HG02610 (cell line): ENCODE data around the gene TRUB2.

Experiments
- ATAC-seq: cut with Tn5 transposase; IDR thresholded peaks from one replicate; pipeline ENCODE4 v1.9.1; 2021; ENCODE audit warnings: mild to moderate bottlenecking, moderate library complexity; ENCODE audit not compliant: unreplicated experiment

The TRUB2 gene

GRCh38 chr9:128271112-128271511 lies 51.1 kb downstream of the TRUB2 start:
- no peak for ATAC-seq

DNA sequence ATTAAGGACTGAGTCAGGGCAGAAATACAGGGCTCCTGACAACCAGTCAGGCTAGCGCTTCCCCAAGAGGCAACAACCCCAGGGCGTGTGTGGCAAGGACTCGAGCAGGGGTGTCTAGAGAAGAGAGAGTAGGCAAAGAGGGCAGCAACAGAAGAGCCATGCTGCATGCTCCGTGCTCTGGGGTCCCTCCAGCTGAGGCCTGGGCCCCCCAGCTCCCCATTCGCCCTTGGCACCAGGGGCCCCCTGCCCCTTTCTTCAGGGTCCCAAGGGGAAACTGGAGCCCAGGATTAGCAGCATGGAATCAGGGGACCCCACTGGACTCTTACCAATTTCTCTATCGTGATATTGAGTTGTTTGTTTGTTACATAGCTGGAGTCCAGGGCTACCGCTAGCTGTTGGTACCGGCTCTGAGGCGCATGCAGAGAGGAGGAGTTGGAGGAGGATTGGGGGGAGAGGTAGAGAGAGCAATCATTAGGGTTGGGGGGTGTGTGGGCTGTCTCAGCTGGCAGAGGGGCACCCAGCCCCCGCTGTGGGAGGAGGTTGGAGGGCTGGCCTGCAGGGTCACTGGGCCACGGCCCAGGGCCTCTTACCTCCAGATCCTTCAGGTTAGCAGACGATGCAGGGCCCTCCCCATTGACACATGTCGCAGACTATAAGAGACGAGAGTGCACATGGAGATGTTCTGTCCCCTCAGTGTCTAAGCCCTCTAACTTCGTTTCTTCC lies 55.2 kb downstream of the TRUB2 start:
- no peak for ATAC-seq

DNA sequence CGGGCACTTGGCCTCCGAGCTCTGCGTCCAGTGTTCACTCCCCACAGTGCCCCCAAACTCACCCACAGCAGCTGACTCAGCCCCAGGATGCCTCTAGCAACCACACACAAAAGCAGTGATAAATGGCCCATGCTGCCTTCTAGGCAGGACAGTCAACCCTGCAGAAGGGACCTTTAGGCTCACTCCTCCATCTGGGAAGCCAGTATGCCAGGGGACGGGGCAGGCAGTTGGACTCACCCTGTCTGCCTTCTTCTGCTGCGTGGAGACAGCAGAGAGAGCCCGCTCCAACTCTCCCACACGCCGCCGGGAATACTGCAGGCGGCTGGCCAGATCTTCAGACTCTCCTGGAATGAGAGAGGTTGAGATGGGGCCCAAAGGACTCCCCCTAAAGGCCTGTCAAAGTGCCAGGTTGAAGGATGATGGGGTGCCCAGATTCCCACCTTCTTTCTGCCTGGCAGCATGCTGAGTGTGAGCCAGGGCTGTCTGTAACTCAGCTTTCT lies 56.8 kb downstream of the TRUB2 start:
- no peak for ATAC-seq

DNA sequence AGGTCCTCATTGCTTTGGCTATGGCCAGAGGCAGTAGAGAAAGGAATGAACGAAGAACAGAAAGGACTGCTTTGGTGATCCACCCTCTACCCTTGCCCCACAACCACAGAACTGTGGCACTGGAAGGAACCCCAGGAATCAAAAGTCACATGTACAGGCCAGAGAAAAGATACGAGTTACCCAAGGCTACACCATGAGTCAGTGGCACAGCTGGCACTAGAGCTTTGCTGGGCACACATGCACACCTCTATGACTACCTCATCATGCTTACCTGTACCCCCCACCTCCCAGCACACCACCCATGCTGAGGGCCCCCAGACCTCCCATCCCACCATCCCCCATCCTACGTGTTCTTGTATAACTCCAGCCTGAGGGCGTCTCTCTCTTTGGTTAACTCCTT lies 59.6 kb downstream of the TRUB2 start:
- no peak for ATAC-seq

GRCh38 chr9:128260340-128260739 lies 61.9 kb downstream of the TRUB2 start:
- no peak for ATAC-seq

DNA sequence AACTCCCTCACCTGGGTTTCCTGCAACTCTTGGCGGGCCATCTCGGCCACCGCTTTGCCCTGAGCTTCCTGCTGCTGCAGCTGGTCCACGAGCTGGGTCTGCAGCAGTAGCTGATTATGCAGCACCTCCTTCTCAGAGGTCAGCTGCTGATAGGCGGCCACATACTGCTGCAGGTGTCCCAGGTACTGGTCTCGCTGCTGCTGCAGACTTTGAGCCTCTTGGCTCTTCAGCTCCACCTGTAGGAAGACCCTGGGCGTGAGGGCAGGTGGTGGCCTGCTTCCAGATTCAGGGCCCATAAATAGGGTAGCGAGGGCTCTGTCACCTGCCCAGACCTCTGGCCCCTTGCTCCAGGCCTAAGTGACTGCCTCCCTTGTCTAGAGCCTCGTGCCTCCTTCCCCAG lies 63.1 kb downstream of the TRUB2 start:
- ATAC-seq: no peak

DNA sequence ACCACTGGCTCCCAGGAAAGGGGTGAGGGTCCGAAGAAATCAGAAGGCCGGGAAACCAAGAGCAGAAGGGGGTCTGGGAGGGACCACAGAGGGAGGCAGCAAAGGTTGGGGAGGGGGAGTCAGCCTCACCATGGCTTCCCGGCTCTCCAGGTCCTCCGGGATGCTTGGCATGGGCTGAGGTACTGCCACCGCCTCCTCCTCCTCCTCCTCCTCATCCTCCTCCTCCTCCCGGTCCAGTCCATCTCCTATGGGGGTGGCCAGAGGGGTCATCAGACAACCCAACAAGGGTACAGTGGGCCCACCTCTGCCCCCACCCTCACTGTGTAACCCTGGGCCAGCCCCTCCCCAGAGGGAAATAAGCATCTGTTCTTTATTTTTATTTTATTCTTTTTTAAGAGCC lies 63.9 kb downstream of the TRUB2 start:
- no peak for ATAC-seq

- ATAC-seq: no peak
Measured at GRCh38 chr9:128257907-128258306, 64.3 kb downstream of the TRUB2 start.

GRCh38 chr9:128257086-128257825 lies 65.0 kb downstream of the TRUB2 start:
- no peak for ATAC-seq
